H9 (cell line): Measurements from ENCODE around the gene CDR2. TPM values are rescaled to one million over a fixed set of nuclear protein-coding genes. Genes with fewer than 3 reads are reported as not detected.

Experiments
- DNase-seq: peaks from one replicate; pipeline ENCODE4 v3.0.0-alpha.2; 2017
- H2AFZ ChIP-seq: one replicate; pipeline ENCODE4 v1.6.1; 2013; ENCODE audit warnings: mild to moderate bottlenecking, low read length, control low read depth, moderate library complexity
- H2AK5ac ChIP-seq: 2 replicates; pipeline ENCODE4 v1.6.1; 2013; ENCODE audit warnings: low read length, control low read depth, mixed read lengths; ENCODE audit not compliant: insufficient read length
- H2BK120ac ChIP-seq: one replicate; pipeline ENCODE4 v1.6.1; 2013; ENCODE audit warnings: low read depth, mild to moderate bottlenecking, low read length, control low read depth, inconsistent platforms; ENCODE audit not compliant: poor library complexity, severe bottlenecking
- H2BK12ac ChIP-seq: 2 replicates; pipeline ENCODE4 v1.6.1; 2013; ENCODE audit warnings: low read length, control low read depth, mixed read lengths, low read depth; ENCODE audit not compliant: insufficient read length
- H2BK15ac ChIP-seq: 2 replicates; pipeline ENCODE4 v1.6.1; 2013; ENCODE audit warnings: low read depth, low read length, control low read depth
- H2BK20ac ChIP-seq: one replicate; pipeline ENCODE4 v1.6.1; 2013; ENCODE audit warnings: low read depth, mild to moderate bottlenecking, low read length, control low read depth, inconsistent platforms; ENCODE audit not compliant: poor library complexity, severe bottlenecking
- H2BK5ac ChIP-seq: 2 replicates; pipeline ENCODE4 v1.6.1; 2013; ENCODE audit warnings: low read length, control low read depth, mixed read lengths; ENCODE audit not compliant: insufficient read length
- H3K14ac ChIP-seq: 2 replicates; pipeline ENCODE4 v1.6.1; 2013; ENCODE audit warnings: low read length, control low read depth; ENCODE audit not compliant: insufficient read depth
- H3K18ac ChIP-seq: 2 replicates; pipeline ENCODE4 v1.6.1; 2013; ENCODE audit warnings: low read depth, mild to moderate bottlenecking, mixed read lengths, low read length, control low read depth; ENCODE audit not compliant: insufficient read length
- H3K23ac ChIP-seq: 2 replicates; pipeline ENCODE4 v1.6.1; 2013; ENCODE audit warnings: low read length, control low read depth, mixed read lengths, low read depth; ENCODE audit not compliant: insufficient read length
- H3K23me2 ChIP-seq: 2 replicates; pipeline ENCODE4 v1.6.1; 2013; ENCODE audit warnings: low read depth, mild to moderate bottlenecking, mixed read lengths, low read length, control low read depth; ENCODE audit not compliant: insufficient read length, poor library complexity, severe bottlenecking
- H3K27ac ChIP-seq: 2 replicates; pipeline ENCODE4 v1.5.1; 2013; ENCODE audit warnings: low read length, control low read depth, mixed read lengths, low read depth; ENCODE audit not compliant: insufficient read length
- H3K27me3 ChIP-seq: 2 replicates; pipeline ENCODE4 v1.6.1; 2013; ENCODE audit warnings: low read length, control low read depth, inconsistent platforms; ENCODE audit not compliant: insufficient read depth
- H3K4ac ChIP-seq: 2 replicates; pipeline ENCODE4 v1.6.1; 2013; ENCODE audit warnings: low read depth, mild to moderate bottlenecking, control low read depth, inconsistent platforms, low read length, moderate library complexity
- H3K4me1 ChIP-seq: 2 replicates; pipeline ENCODE4 v1.6.1; 2013; ENCODE audit warnings: low read length, control low read depth, inconsistent platforms; ENCODE audit not compliant: insufficient read depth
- H3K4me2 ChIP-seq: 2 replicates; pipeline ENCODE4 v1.6.1; 2013; ENCODE audit warnings: low read length, control low read depth, mixed read lengths; ENCODE audit not compliant: insufficient read length, insufficient read depth
- H3K56ac ChIP-seq: 2 replicates; pipeline ENCODE4 v1.6.1; 2013; ENCODE audit warnings: low read depth, mild to moderate bottlenecking, mixed read lengths, low read length, control low read depth; ENCODE audit not compliant: insufficient read length
- H3K79me1 ChIP-seq: 2 replicates; pipeline ENCODE4 v1.6.1; 2013; ENCODE audit warnings: low read depth, mild to moderate bottlenecking, moderate library complexity, low read length, control low read depth, inconsistent platforms; ENCODE audit not compliant: insufficient read depth, poor library complexity, severe bottlenecking
- H3K79me2 ChIP-seq: 2 replicates; pipeline ENCODE4 v1.6.1; 2013; ENCODE audit warnings: low read length, control low read depth, inconsistent platforms; ENCODE audit not compliant: insufficient read depth
- H3K9ac ChIP-seq: 2 replicates; pipeline ENCODE4 v1.6.1; 2013; ENCODE audit warnings: low read length, control low read depth, mixed read lengths; ENCODE audit not compliant: insufficient read length; ENCODE audit errors: extremely low read depth
- H3K9me3 ChIP-seq: one replicate; pipeline ENCODE4 v1.6.1; 2013; ENCODE audit warnings: low read depth, low read length, inconsistent platforms; ENCODE audit not compliant: control insufficient read depth
- H3T11ph ChIP-seq: one replicate; pipeline ENCODE4 v1.6.1; 2013; ENCODE audit warnings: mild to moderate bottlenecking, low read length, control low read depth, inconsistent platforms
- H4K20me1 ChIP-seq: one replicate; pipeline ENCODE4 v1.6.1; 2013; ENCODE audit not compliant: control insufficient read depth, insufficient read length, insufficient read depth
- H4K5ac ChIP-seq: 2 replicates; pipeline ENCODE4 v1.6.1; 2013; ENCODE audit warnings: low read depth, mild to moderate bottlenecking, mixed read lengths, low read length, control low read depth; ENCODE audit not compliant: insufficient read length
- H4K8ac ChIP-seq: replicated peaks from 2 replicates; pipeline ENCODE4 v1.6.1; 2013; ENCODE audit warnings: low read length, control low read depth, mixed read lengths, low read depth; ENCODE audit not compliant: insufficient read length
- H4K91ac ChIP-seq: 2 replicates; pipeline ENCODE4 v1.6.1; 2013; ENCODE audit warnings: low read depth, mild to moderate bottlenecking, moderate library complexity, mixed read lengths, low read length, control low read depth; ENCODE audit not compliant: insufficient read length
- H3K27ac Mint-ChIP-seq, 3 experiments: 2 replicates in 2 of 3; 3 replicates in 1 of 3; pipeline ENCODE4 v1.8.0; 2020 to 2021; ENCODE audit warnings: mixed read lengths in 3 of 3, mild to moderate bottlenecking in 1 of 3, moderate library complexity in 1 of 3
- H3K27me3 Mint-ChIP-seq: 2 replicates; pipeline ENCODE4 v1.8.0; 2021; ENCODE audit warnings: low read depth, mild to moderate bottlenecking, moderate library complexity, mixed read lengths
- H3K36me3 Mint-ChIP-seq, 3 experiments: 2 replicates in 2 of 3; 3 replicates in 1 of 3; pipeline ENCODE4 v1.8.0; 2020 to 2021; ENCODE audit warnings: low read depth in 3 of 3, mixed read lengths in 3 of 3; ENCODE audit not compliant: insufficient read depth in 1 of 3
- H3K4me1 Mint-ChIP-seq, 2 experiments: 2 replicates each; pipeline ENCODE4 v1.8.0; 2020; ENCODE audit warnings: mixed read lengths in 2 of 2
- H3K4me3 Mint-ChIP-seq, 2 experiments: 2 replicates in 1 of 2; 3 replicates in 1 of 2; pipeline ENCODE4 v1.8.0; 2020 to 2021; ENCODE audit warnings: mild to moderate bottlenecking in 2 of 2, mixed read lengths in 2 of 2, moderate library complexity in 1 of 2
- H3K9me3 Mint-ChIP-seq, 2 experiments: 2 replicates in 1 of 2; 3 replicates in 1 of 2; pipeline ENCODE4 v1.8.0; 2020; ENCODE audit warnings: mild to moderate bottlenecking in 2 of 2, mixed read lengths in 2 of 2, moderate library complexity in 1 of 2
- CTCF ChIP-seq: fragments of 200-600 bp; sonication (generic); conservative IDR thresholded peaks from 3 replicates; pipeline ENCODE4 v1.8.0; 2021; ENCODE audit warnings: antibody characterized with exemption, mild to moderate bottlenecking
- WGBS: extraction: QIAGEN DNeasy Blood & Tissue Kit; methylation state at CpG from one replicate; pipeline ENCODE4 v1.1.7; 2013; ENCODE audit warnings: missing lambda C conversion rate, low lambda C conversion rate, mixed read lengths; ENCODE audit not compliant: insufficient read length; ENCODE audit errors: extremely low coverage; 5-methylcytosine and 5-hydroxymethylcytosine counted together
- total RNA-seq: library from RNA; stranded (reverse); gene quantifications from 2 replicates; pipeline ENCODE4 v1.2.1, GENCODE V29; 2021

The CDR2 gene
- total RNA-seq, 1 experiment from 2014 or later, result 33.4 TPM

- H2BK120ac ChIP-seq, result no peak overlapping the region
- no peak overlapping the region for H3K9ac ChIP-seq
- no peak overlapping the region for H2BK12ac ChIP-seq
- H3K9me3 ChIP-seq, result no peaks in the 10 kb centered on the region
- no peak overlapping the region for H2BK20ac ChIP-seq
- H3K4ac ChIP-seq, result no peak overlapping the region
- no peak overlapping the region for H2BK15ac ChIP-seq
- no peak overlapping the region for H2AFZ ChIP-seq
- H4K5ac ChIP-seq, result no peak overlapping the region
- no peaks in the 10 kb centered on the region for H3K27me3 Mint-ChIP-seq
- no peaks in the 10 kb centered on the region for H3K9me3 Mint-ChIP-seq
- no peaks in the 10 kb centered on the region for H3K27me3 ChIP-seq
- no peak overlapping the region for H3K56ac ChIP-seq
- H3K4me3 Mint-ChIP-seq, result no peak overlapping the region
- no CpG with 5 or more reads among the region's 13 CpGs for WGBS
- no peak overlapping the region for H3K23ac ChIP-seq
- no peak overlapping the region for H3K14ac ChIP-seq
- DNase-seq, result no peak
- TF ChIP-seq CTCF, result no peak
- peaks cover 2% of the 10 kb centered on the region for H3K79me1 ChIP-seq
- no peak overlapping the region for H3K4me2 ChIP-seq
- H3K4me1 ChIP-seq, result no peaks in the 10 kb centered on the region
- no peak overlapping the region for H3T11ph ChIP-seq
- H3K4me1 Mint-ChIP-seq, result no peaks in the 10 kb centered on the region; a peak in 1 of 4 replicates
- H3K18ac ChIP-seq, result no peak overlapping the region
- H4K8ac ChIP-seq, result no peak overlapping the region
- H2BK5ac ChIP-seq, result no peak overlapping the region
- no peak overlapping the region for H4K91ac ChIP-seq
- no peaks in the 10 kb centered on the region for H3K23me2 ChIP-seq
- H3K36me3 Mint-ChIP-seq, result peaks cover 36 to 83% (median 64%) of the 10 kb centered on the region in 3 experiments
- peak overlapping the region; percentile 54 for H3K27ac ChIP-seq
- H3K79me2 ChIP-seq, result no peaks in the 10 kb centered on the region
- peak overlapping the region in 2 of 3 experiments; percentile 89 to 91; a peak in 5 of 7 replicates for H3K27ac Mint-ChIP-seq
- no peaks in the 10 kb centered on the region for H4K20me1 ChIP-seq
- H2AK5ac ChIP-seq, result no peak overlapping the region
These were observed 53.7 kb downstream of the CDR2 start for GRCh38 chr16:22320572-22321339.
